ENCODE data around the gene PCDH17.

The PCDH17 gene

GRCh38 chr13:57635541-57636085 lies 4.1 kb downstream of the PCDH17 start:
- DNase-seq, result no peak

GRCh38 chr13:57636816-57637215 lies 5.3 kb downstream of the PCDH17 start:
- DNase-seq, result no peak

- no peak for DNase-seq
Measured at GRCh38 chr13:57637515-57637914, 6.0 kb downstream of the PCDH17 start.

GRCh38 chr13:57638186-57638890 lies 6.8 kb downstream of the PCDH17 start:
- DNase-seq, result no peak

- no peak for DNase-seq
Measured at GRCh38 chr13:57640607-57641006, 9.1 kb downstream of the PCDH17 start.

- DNase-seq, result no peak
Measured at GRCh38 chr13:57641051-57641450, 9.5 kb downstream of the PCDH17 start.

GRCh38 chr13:57644106-57644505 lies 12.6 kb downstream of the PCDH17 start:
- DNase-seq, result no peak

- DNase-seq, result peak in 1 of 3 experiments; percentile 27
Measured at GRCh38 chr13:57653229-57653989, 21.9 kb downstream of the PCDH17 start.

GRCh38 chr13:57665481-57665880 lies 33.9 kb downstream of the PCDH17 start:
- no peak for DNase-seq

- DNase-seq, result peak; percentile 69 to 91 (median 78)
Measured at GRCh38 chr13:57666131-57666953, 34.8 kb downstream of the PCDH17 start.

GRCh38 chr13:57672168-57672567 lies 40.6 kb downstream of the PCDH17 start:
- DNase-seq, result no peak

GRCh38 chr13:57673197-57673596 lies 41.7 kb downstream of the PCDH17 start:
- no peak for DNase-seq

- DNase-seq, result no peak
Measured at GRCh38 chr13:57675526-57675925, 44.0 kb downstream of the PCDH17 start.

GRCh38 chr13:57680609-57681008 lies 49.1 kb downstream of the PCDH17 start:
- DNase-seq, result no peak

- DNase-seq, result no peak
Measured at GRCh38 chr13:57682128-57682716, 50.7 kb downstream of the PCDH17 start.

GRCh38 chr13:57698851-57699250 lies 67.3 kb downstream of the PCDH17 start:
- DNase-seq, result no peak

- DNase-seq, result peak in 1 of 3 experiments; percentile 61
Measured at GRCh38 chr13:57704031-57704430, 72.5 kb downstream of the PCDH17 start.

GRCh38 chr13:57716295-57716694 lies 84.8 kb downstream of the PCDH17 start:
- DNase-seq, result no peak

- DNase-seq, result no peak
Measured at GRCh38 chr13:57724486-57725272, 93.1 kb downstream of the PCDH17 start.

- DNase-seq, result no peak
Measured at GRCh38 chr13:57725480-57725879, 93.9 kb downstream of the PCDH17 start.

- DNase-seq, result no peak
Measured at GRCh38 chr13:57726981-57727380, 95.4 kb downstream of the PCDH17 start.

- no peak for DNase-seq
Measured at GRCh38 chr13:57734306-57734705, 102.8 kb downstream of the PCDH17 start.

All from NCI-H1417 (cell line).